H1 (cell line): ENCODE measurements around the gene ELOA. TPM values are rescaled to one million over a fixed set of nuclear protein-coding genes. Genes with fewer than 3 reads are reported as not detected.

Experiments used
- CTCF ChIA-PET: fragments of 300-600 bp; sonication (Branson Sonifier 250); formaldehyde crosslinking; loops from one replicate; lab custom pipeline; 2021; ENCODE audit not compliant: partially characterized antibody; lab: Charles Lee
- POLR2A ChIA-PET: fragments of 300-600 bp; sonication (Branson Sonifier 250); formaldehyde crosslinking; loops from one replicate; lab custom pipeline; 2021; ENCODE audit warnings: inconsistent platforms; ENCODE audit not compliant: partially characterized antibody; lab: Charles Lee
- DNase-seq, 2 experiments: peaks; one replicate each; pipeline versions ENCODE4 v3.0.0 to v3.0.0-alpha.2; 2010 to 2022; ENCODE audit warnings: low spot score in 2 of 2, low read depth in 1 of 2, mixed read lengths in 1 of 2
- FAIRE-seq: peaks from 2 replicates; lab custom pipeline; 2011; peaks lifted over from hg19 to GRCh38; lab: Jason Lieb, UNC
- H2AFZ ChIP-seq: 2 replicates; pipeline ENCODE4 v1.8.1; 2012; ENCODE audit warnings: low read length, inconsistent platforms
- H2AK5ac ChIP-seq: 2 replicates; pipeline ENCODE4 v1.6.1; 2013; ENCODE audit warnings: low read depth, low read length
- H2BK120ac ChIP-seq: replicated peaks from 2 replicates; pipeline ENCODE3; 2013; ENCODE audit warnings: low read depth, low read length, inconsistent platforms
- H2BK12ac ChIP-seq: 2 replicates; pipeline ENCODE4 v1.6.1; 2013; ENCODE audit warnings: low read depth, low read length
- H2BK15ac ChIP-seq: 2 replicates; pipeline ENCODE4 v1.6.1; 2013; ENCODE audit warnings: low read length
- H2BK20ac ChIP-seq: 2 replicates; pipeline ENCODE4 v1.6.1; 2013; ENCODE audit warnings: low read length
- H2BK5ac ChIP-seq: 2 replicates; pipeline ENCODE4 v1.6.1; 2013; ENCODE audit warnings: low read depth, low read length
- H3K14ac ChIP-seq: 2 replicates; pipeline ENCODE4 v1.6.1; 2013; ENCODE audit warnings: inconsistent platforms; ENCODE audit not compliant: insufficient read length
- H3K18ac ChIP-seq: 2 replicates; pipeline ENCODE4 v1.6.1; 2013; ENCODE audit warnings: low read length; ENCODE audit errors: extremely low read depth
- H3K23ac ChIP-seq: 2 replicates; pipeline ENCODE4 v1.6.1; 2013; ENCODE audit warnings: inconsistent platforms; ENCODE audit not compliant: insufficient read length
- H3K23me2 ChIP-seq: 2 replicates; pipeline ENCODE4 v1.6.1; 2013; ENCODE audit warnings: low read depth, low read length
- H3K27ac ChIP-seq: 2 replicates; pipeline ENCODE4 v1.6.1; 2011; ENCODE audit warnings: low read depth, low read length, inconsistent platforms
- H3K27me3 ChIP-seq, 4 experiments: replicated peaks in 1 of 4; 1 replicate in 1 of 4; 2 replicates in 3 of 4; pipeline versions ENCODE4 v1.6.1 to v1.8.1; 2011 to 2013; ENCODE audit warnings: low read length in 3 of 4, mild to moderate bottlenecking in 3 of 4, inconsistent platforms in 2 of 4, mixed read lengths in 2 of 4, moderate library complexity in 1 of 4; ENCODE audit not compliant: control insufficient read depth in 3 of 4, insufficient read depth in 3 of 4; ENCODE audit errors: extremely low read depth in 1 of 4
- H3K36me3 ChIP-seq, 4 experiments: 2 replicates each; pipeline versions ENCODE4 v1.6.1 to v1.8.1; 2011 to 2013; ENCODE audit warnings: mild to moderate bottlenecking in 4 of 4, low read length in 3 of 4, moderate library complexity in 2 of 4, control low read depth in 1 of 4, inconsistent platforms in 1 of 4; ENCODE audit not compliant: insufficient read depth in 4 of 4, control insufficient read depth in 2 of 4
- H3K4ac ChIP-seq: replicated peaks from 2 replicates; pipeline ENCODE3; 2013; ENCODE audit warnings: low read length, low read depth, mixed read lengths, inconsistent platforms; ENCODE audit not compliant: insufficient read length
- H3K4me1 ChIP-seq, 4 experiments: replicated peaks in 1 of 4; 1 replicate in 1 of 4; 2 replicates in 3 of 4; pipeline versions ENCODE4 v1.6.1 to v1.8.1; 2011 to 2013; ENCODE audit warnings: low read length in 3 of 4, inconsistent platforms in 2 of 4, mixed read lengths in 1 of 4; ENCODE audit not compliant: insufficient read depth in 4 of 4, control insufficient read depth in 3 of 4
- H3K4me2 ChIP-seq, 2 experiments: 2 replicates each; pipeline versions ENCODE4 v1.6.1 to v1.8.1; 2011 to 2013; ENCODE audit warnings: low read depth in 2 of 2, low read length in 2 of 2, control low read depth in 1 of 2, inconsistent platforms in 1 of 2, mild to moderate bottlenecking in 1 of 2; ENCODE audit not compliant: insufficient read depth in 1 of 2
- H3K4me3 ChIP-seq, 4 experiments: fragments of 200-600, 300-600 bp in 1 of 4; sonication (generic), shearing (Covaris generic), sonication (Bioruptor Twin) in 1 of 4; 2 replicates each; pipeline versions ENCODE4 v1.5.1 to v1.8.1; 2011 to 2016; ENCODE audit warnings: low read length in 4 of 4, low read depth in 3 of 4, control low read depth in 2 of 4, inconsistent platforms in 2 of 4, mild to moderate bottlenecking in 2 of 4, mixed read lengths in 1 of 4, moderate library complexity in 1 of 4; ENCODE audit not compliant: insufficient read depth in 2 of 4; ENCODE audit errors: extremely low read depth in 1 of 4
- H3K56ac ChIP-seq: replicated peaks from 2 replicates; pipeline ENCODE3; 2013; ENCODE audit warnings: low read depth, mild to moderate bottlenecking, mixed read lengths, low read length, inconsistent platforms; ENCODE audit not compliant: insufficient read length
- H3K79me1 ChIP-seq: 2 replicates; pipeline ENCODE4 v1.6.1; 2013; ENCODE audit warnings: low read depth, low read length, control low read depth
- H3K79me2 ChIP-seq, 2 experiments: 2 replicates each; pipeline versions ENCODE4 v1.6.1 to v1.8.1; 2012 to 2013; ENCODE audit warnings: low read length in 2 of 2, mild to moderate bottlenecking in 2 of 2, inconsistent platforms in 1 of 2; ENCODE audit not compliant: insufficient read depth in 2 of 2, control insufficient read depth in 1 of 2
- H3K9ac ChIP-seq, 4 experiments: replicated peaks in 1 of 4; 1 replicate in 1 of 4; 2 replicates in 3 of 4; pipeline versions ENCODE4 v1.6.1 to v1.8.1; 2011 to 2013; ENCODE audit warnings: low read depth in 3 of 4, low read length in 3 of 4, control low read depth in 2 of 4, mild to moderate bottlenecking in 2 of 4, moderate library complexity in 2 of 4, inconsistent platforms in 1 of 4; ENCODE audit errors: extremely low read depth in 1 of 4
- H3K9me3 ChIP-seq, 2 experiments: 2 replicates each; pipeline versions ENCODE4 v1.6.1 to v1.8.1; 2012 to 2013; ENCODE audit warnings: mild to moderate bottlenecking in 2 of 2, moderate library complexity in 2 of 2, control low read depth in 1 of 2, inconsistent platforms in 1 of 2, low read depth in 1 of 2, low read length in 1 of 2, mixed read lengths in 1 of 2; ENCODE audit not compliant: insufficient read depth in 2 of 2
- H4K20me1 ChIP-seq, 2 experiments: replicated peaks in 1 of 2; 2 replicates each; pipeline versions ENCODE3 to v1.8.1; 2011 to 2013; ENCODE audit warnings: inconsistent platforms in 2 of 2, low read length in 2 of 2, mild to moderate bottlenecking in 1 of 2; ENCODE audit not compliant: insufficient read depth in 2 of 2, control insufficient read depth in 1 of 2
- H4K5ac ChIP-seq: 2 replicates; pipeline ENCODE4 v1.6.1; 2013; ENCODE audit warnings: low read length, low read depth, mixed read lengths, inconsistent platforms; ENCODE audit not compliant: insufficient read length
- H4K8ac ChIP-seq: 2 replicates; pipeline ENCODE4 v1.8.0; 2013; ENCODE audit warnings: mild to moderate bottlenecking, moderate library complexity, low read length, inconsistent platforms; ENCODE audit not compliant: insufficient read depth; ENCODE audit errors: extremely low read depth
- H4K91ac ChIP-seq: replicated peaks from 2 replicates; pipeline ENCODE3; 2013; ENCODE audit warnings: low read length, mixed read lengths, inconsistent platforms; ENCODE audit not compliant: insufficient read length
- CBX8 ChIP-seq: fragments of 300-800, 300-1000 bp; sonication (generic); IDR thresholded peaks from 2 replicates; pipeline ENCODE4 v1.7.1; 2016; ENCODE audit warnings: low read depth, low read length, borderline replicate concordance
- KDM4A ChIP-seq: IDR thresholded peaks from one replicate; pipeline ENCODE4 v1.7.1; 2012; ENCODE audit warnings: low read depth, mild to moderate bottlenecking, moderate library complexity, low read length, inconsistent platforms; ENCODE audit not compliant: severe bottlenecking
- POLR2AphosphoS5 ChIP-seq: IDR thresholded peaks from 2 replicates; pipeline ENCODE4 v1.6.1; 2011; ENCODE audit warnings: low read depth, low read length
- RXRA ChIP-seq: IDR thresholded peaks from 2 replicates; pipeline ENCODE4 v1.6.1; 2011; ENCODE audit warnings: low read depth, mild to moderate bottlenecking, low read length, moderate library complexity; ENCODE audit not compliant: insufficient read depth
- YY1 ChIP-seq: IDR thresholded peaks from 2 replicates; pipeline ENCODE4 v1.6.1; 2011; ENCODE audit warnings: low read depth, mild to moderate bottlenecking, low read length
- WGBS, 2 experiments: shearing (Covaris generic) in 1 of 2; methylation state at CpG; one replicate each; pipeline versions ENCODE4 v1.1.6 to v1.1.7; 2013 to 2015; ENCODE audit warnings: low lambda C conversion rate in 2 of 2, mixed read lengths in 2 of 2, inconsistent platforms in 1 of 2, low coverage in 1 of 2, missing lambda C conversion rate in 1 of 2; ENCODE audit not compliant: insufficient replicate concordance in 2 of 2, insufficient coverage in 1 of 2, insufficient read length in 1 of 2; ENCODE audit errors: extremely low coverage in 1 of 2, missing lambda C conversion rate in 1 of 2; 5-methylcytosine and 5-hydroxymethylcytosine counted together
- polyA plus RNA-seq, 7 experiments: library from polyadenylated mRNA; depleted of rRNA in 3 of 7; stranded (reverse) in 5 of 7; unstranded in 2 of 7; fragments of >200 nt in 5 of 7; fragments of 200-250 nt in 2 of 7; gene quantifications; 1 replicate in 5 of 7; 2 replicates in 1 of 7; 4 replicates in 1 of 7; pipeline versions ENCODE4 v1.2.1 to v1.2.3, GENCODE V29; 2011 to 2013; ENCODE audit warnings: missing spikeins in 2 of 7, mixed read lengths in 2 of 7
- total RNA-seq: library from RNA; stranded (reverse); fragmentation: NEBNext Ultra II Directional; extraction: Animal tissue kit (Norgen Biotek cat#: 25700); gene quantifications from 2 replicates; pipeline ENCODE4 v1.2.1, GENCODE V29; 2021

The ELOA gene
- total and polyA plus RNA-seq, 2 of the 8 experiments (the other 6 are each of a cell fraction or from before 2014, with no cell fraction given) = 15.7 to 61.1 TPM

- no peak overlapping the region for H3K4ac ChIP-seq
- ChIA-PET POLR2A (interaction anchor here (1.0 to 13.6 kb wide), 2 partner anchors 45 to 208 kb away, joined by 3 to 190 read pairs; partner anchors contain the start of gene RPL11), CTCF (interaction anchor here (0.9 to 1.2 kb wide), 4 partner anchors 20 to 76 kb away, joined by 3 read pairs; no protein-coding TSS in a partner anchor)
- no peak overlapping the region for H3K18ac ChIP-seq
- no peak overlapping the region for H4K8ac ChIP-seq
- no peak overlapping the region for H2BK20ac ChIP-seq
- H3K23ac ChIP-seq = no peak overlapping the region
- no peak overlapping the region for H2AFZ ChIP-seq
- H3K36me3 ChIP-seq = no peaks in the 10 kb centered on the region
- peaks cover 4% of the 10 kb centered on the region; the same call in 1 of the 2 replicates for H3K23me2 ChIP-seq
- H3K14ac ChIP-seq = no peak overlapping the region
- no peak overlapping the region; a peak in 1 of 4 replicates for H3K4me2 ChIP-seq
- H3K27me3 ChIP-seq = no peaks in the 10 kb centered on the region
- DNase-seq (no peak), FAIRE-seq (no peak)
- peaks cover 3 to 10% (median 3%) of the 10 kb centered on the region in 4 experiments; a peak in 4 of 7 replicates for H3K4me1 ChIP-seq
- no peak overlapping the region for H3K56ac ChIP-seq
- H3K9me3 ChIP-seq = no peaks in the 10 kb centered on the region
- peaks cover 5 to 7% of the 10 kb centered on the region in 2 experiments for H4K20me1 ChIP-seq
- peaks cover 14 to 29% of the 10 kb centered on the region in 2 experiments for H3K79me2 ChIP-seq
- 87% methylated on average over 5 of the region's 5 CpGs; no CpG with 5 or more reads in 1 of the 2 experiments for WGBS, 2 experiments
- H3K4me3 ChIP-seq = no peak overlapping the region
- no peak overlapping the region for H2BK120ac ChIP-seq
- no peak overlapping the region for H2AK5ac ChIP-seq
- no peak overlapping the region for H4K5ac ChIP-seq
- no peak overlapping the region for H4K91ac ChIP-seq
- peaks cover 4% of the 10 kb centered on the region; the same call in 1 of the 2 replicates for H3K79me1 ChIP-seq
- no peak overlapping the region for H3K27ac ChIP-seq
- no peak overlapping the region for H2BK15ac ChIP-seq
- H2BK12ac ChIP-seq = no peak overlapping the region
- no peak overlapping the region for H3K9ac ChIP-seq
- TF ChIP-seq CBX8 (no peak), KDM4A (no peak), YY1 (no peak), RXRA (no peak), POLR2AphosphoS5 (no peak)
- H2BK5ac ChIP-seq = no peak overlapping the region
These were observed 1.7 kb upstream of the ELOA start for GRCh38 chr1:23741609-23742008.
